B cell (primary cell): ENCODE results near the gene FAT3.

Source experiments
- CTCF ChIP-seq: fragments of 200-600 bp; IDR thresholded peaks from one replicate; pipeline ENCODE4 v1.8.0; 2022; ENCODE audit warnings: antibody characterized with exemption, mild to moderate bottlenecking
- EZH2 ChIP-seq: IDR thresholded peaks from 2 replicates; pipeline ENCODE4 v1.6.1; 2012; ENCODE audit warnings: borderline replicate concordance, low read depth, mild to moderate bottlenecking, moderate library complexity, low read length; ENCODE audit not compliant: insufficient read depth, poor library complexity, severe bottlenecking

- no peak for TF ChIP-seq EZH2
- no peak for TF ChIP-seq CTCF
Observed at GRCh38 chr11:92269841-92270240, 45.2 kb downstream of the FAT3 start.
